Activated CD4-positive, alpha-beta T cell treated with anti-CD3 and anti-CD28 coated beads, Interleukin-2, amount 10 ng/mL, durations not matched to agents 24 days and 14 days (primary cell): ENCODE results near the gene NDUFB11. TPM values are rescaled to one million over a fixed set of nuclear protein-coding genes. Genes with fewer than 3 reads are reported as not detected.

ENCODE experiments used
- DNase-seq: peaks from one replicate; pipeline ENCODE4 v3.0.0; 2022
- H3K27ac Mint-ChIP-seq: one replicate; pipeline ENCODE4 v1.8.0; 2022; ENCODE audit warnings: mild to moderate bottlenecking, mixed read lengths
- H3K27me3 Mint-ChIP-seq: one replicate; pipeline ENCODE4 v1.8.0; 2022; ENCODE audit warnings: mixed read lengths
- H3K36me3 Mint-ChIP-seq: one replicate; pipeline ENCODE4 v1.8.0; 2022; ENCODE audit warnings: low read depth, mild to moderate bottlenecking, mixed read lengths
- H3K4me1 Mint-ChIP-seq: one replicate; pipeline ENCODE4 v1.8.0; 2021; ENCODE audit warnings: mixed read lengths
- H3K4me3 Mint-ChIP-seq: one replicate; pipeline ENCODE4 v1.8.0; 2022; ENCODE audit warnings: mild to moderate bottlenecking, moderate library complexity, mixed read lengths
- H3K9me3 Mint-ChIP-seq: one replicate; pipeline ENCODE4 v1.8.0; 2021; ENCODE audit warnings: mixed read lengths
- intact Hi-C: fragments of 100-400 bp; cut with micrococcal nuclease; formaldehyde crosslinking; loops from one replicate; pipeline ENCODE4 v1.15.1; 2023
- total RNA-seq: library from RNA; stranded (reverse); gene quantifications from 2 replicates; pipeline ENCODE4 v1.2.3, GENCODE V29; 2022

NDUFB11 gene
- total RNA-seq, 1 donor from 2014 or later, result 89.5 TPM

DNA sequence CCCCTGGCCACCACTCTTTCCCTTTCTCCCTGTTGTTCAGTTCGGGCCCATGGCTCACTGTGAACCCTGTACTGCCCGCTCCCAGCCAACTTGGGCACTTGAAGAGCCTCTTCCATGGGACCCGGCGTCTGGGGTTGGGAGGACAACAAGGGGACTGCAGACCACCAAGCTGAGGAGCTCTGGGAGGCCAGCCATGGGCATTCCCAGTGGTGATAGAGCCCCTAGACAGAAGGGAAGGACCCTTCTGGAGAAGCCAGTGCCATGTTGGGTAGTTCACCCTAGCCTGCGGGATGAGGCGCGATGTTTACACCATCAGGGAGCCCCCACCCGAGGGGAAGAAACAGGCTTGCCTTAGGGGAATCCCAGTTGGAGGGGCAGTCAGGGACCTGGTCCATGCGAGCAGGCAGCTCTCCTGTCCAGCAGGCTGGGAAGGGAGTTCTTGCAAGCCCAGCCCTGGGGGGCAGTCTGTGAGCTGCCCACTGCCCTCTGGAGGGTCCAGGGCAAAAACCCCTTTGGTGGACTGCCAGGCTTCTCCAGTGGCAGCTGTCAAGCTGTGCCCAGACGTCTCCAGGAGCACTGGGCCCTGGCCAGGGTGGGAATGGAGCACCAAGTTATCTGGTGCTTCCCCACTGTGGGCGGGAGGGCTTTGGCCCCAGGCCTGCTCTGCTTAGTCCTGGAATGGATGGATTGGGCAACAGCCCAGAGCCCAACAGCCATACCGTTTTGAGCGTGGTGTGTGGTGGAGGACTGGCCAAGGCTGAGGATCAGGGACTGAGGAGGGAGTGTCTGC lies 25.4 kb upstream of the NDUFB11 start:
- Mint-ChIP-seq H3K9me3 (no peaks in the 10 kb centered on the region), H3K36me3 (peaks cover 19% of the 10 kb centered on the region), H3K27ac (no peak overlapping the region), H3K4me3 (no peak overlapping the region), H3K27me3 (no peaks in the 10 kb centered on the region), H3K4me1 (no peaks in the 10 kb centered on the region)
- intact Hi-C loops, result no loop called here
- DNase-seq, result no peak

DNA sequence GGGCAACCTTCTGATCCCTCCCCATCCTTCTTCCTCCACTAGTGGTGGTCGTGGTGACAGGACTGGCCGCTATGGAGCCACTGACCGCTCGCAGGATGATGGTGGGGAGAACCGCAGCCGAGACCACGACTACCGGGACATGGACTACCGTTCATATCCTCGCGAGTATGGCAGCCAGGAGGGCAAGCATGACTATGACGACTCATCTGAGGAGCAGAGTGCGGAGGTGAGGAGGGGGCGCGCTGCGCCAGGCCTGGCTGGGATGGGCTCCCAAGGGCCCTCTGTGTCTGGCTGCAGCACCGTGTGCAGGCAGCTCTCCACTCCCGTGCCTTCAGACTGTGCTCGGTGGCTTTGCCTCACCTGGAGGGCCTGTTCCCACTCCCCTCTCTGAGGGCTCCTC lies 24.8 kb upstream of the NDUFB11 start:
- intact Hi-C loops, result no loop called here
- Mint-ChIP-seq H3K36me3 (peaks cover 23% of the 10 kb centered on the region), H3K4me3 (no peak overlapping the region), H3K4me1 (no peaks in the 10 kb centered on the region), H3K27ac (no peak overlapping the region), H3K9me3 (no peaks in the 10 kb centered on the region), H3K27me3 (no peaks in the 10 kb centered on the region)
- no peak for DNase-seq

DNA sequence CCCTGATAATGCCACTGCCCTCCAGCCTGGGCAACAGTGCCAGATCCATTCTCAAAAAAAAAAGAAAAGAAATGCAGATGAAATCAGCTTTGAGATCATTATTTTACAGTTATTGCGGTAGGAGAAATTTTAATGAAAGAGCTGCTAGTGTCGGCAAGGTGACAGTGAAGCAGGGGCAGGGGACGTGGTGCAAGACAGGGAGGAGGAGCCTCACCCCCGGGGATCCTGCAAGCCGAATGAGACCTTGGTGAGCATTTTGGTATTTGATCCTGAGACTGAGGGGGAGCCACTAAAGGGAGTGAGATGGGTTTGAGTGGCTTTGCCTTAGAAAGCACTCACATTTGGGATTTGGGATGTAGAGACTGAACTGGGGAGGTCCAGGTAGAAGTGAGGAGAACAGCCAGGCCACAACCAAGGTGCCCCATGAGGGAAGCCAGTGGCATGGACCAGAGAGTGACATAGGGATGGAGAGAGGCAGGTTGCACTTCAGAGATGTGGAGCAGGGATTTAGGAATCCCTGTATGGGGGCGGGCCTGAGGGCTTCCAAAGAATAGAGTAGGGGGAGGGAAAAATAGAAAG lies 24.1 kb upstream of the NDUFB11 start:
- intact Hi-C loops, result no loop called here
- Mint-ChIP-seq H3K27ac (peak overlapping the region; percentile 59), H3K9me3 (no peaks in the 10 kb centered on the region), H3K36me3 (peaks cover 25% of the 10 kb centered on the region), H3K27me3 (no peaks in the 10 kb centered on the region), H3K4me3 (no peak overlapping the region), H3K4me1 (no peaks in the 10 kb centered on the region)
- no peak for DNase-seq

DNA sequence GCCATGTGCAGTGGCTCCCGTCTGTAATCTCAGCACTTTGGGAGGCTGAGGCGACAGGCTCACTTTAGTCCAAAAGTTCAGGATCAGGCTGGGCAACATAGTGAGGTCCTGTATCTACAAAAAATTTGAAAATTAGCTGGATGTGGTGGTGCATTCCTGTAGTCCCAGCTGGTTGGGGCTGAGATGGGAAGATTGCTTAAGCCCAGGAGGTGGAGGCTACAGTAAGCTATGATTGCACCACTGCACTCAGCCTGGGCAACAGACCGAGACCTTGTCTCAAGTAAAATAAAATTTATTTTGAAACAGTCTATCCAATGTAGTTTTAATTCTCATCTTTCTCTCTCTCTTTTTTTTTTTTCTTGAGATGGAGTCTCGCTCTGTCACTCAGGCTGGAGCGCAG lies 21.6 kb upstream of the NDUFB11 start:
- intact Hi-C loops, result no loop called here
- peaks cover 23% of the 10 kb centered on the region for H3K36me3 Mint-ChIP-seq
- no peak overlapping the region for H3K4me3 Mint-ChIP-seq
- no peaks in the 10 kb centered on the region for H3K27me3 Mint-ChIP-seq
- H3K9me3 Mint-ChIP-seq, result no peaks in the 10 kb centered on the region
- DNase-seq, result no peak
- no peak overlapping the region for H3K27ac Mint-ChIP-seq
- peaks cover 2% of the 10 kb centered on the region for H3K4me1 Mint-ChIP-seq

DNA sequence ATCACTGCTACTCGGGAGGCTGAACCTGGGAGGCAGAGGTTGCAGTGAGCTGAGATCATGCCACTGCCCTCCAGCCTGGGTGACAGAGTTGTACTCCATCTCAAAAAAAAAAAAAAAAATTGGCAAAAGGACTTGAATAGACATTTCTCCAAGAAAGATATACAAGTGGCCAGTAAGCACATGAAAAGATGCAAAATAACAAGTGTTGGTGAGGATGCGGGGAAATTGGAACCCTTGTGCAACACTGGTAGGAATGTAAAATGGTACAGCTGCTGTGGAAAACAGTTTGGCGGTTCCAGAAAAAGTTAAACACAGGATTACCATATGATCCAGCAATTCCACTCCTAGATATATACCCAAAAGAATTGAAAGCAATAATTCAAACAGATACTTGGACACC lies 19.9 kb upstream of the NDUFB11 start:
- no peaks in the 10 kb centered on the region for H3K27me3 Mint-ChIP-seq
- H3K27ac Mint-ChIP-seq, result no peak overlapping the region
- H3K9me3 Mint-ChIP-seq, result no peaks in the 10 kb centered on the region
- intact Hi-C loops, result no loop called here
- no peak overlapping the region for H3K4me3 Mint-ChIP-seq
- no peak for DNase-seq
- peaks cover 23% of the 10 kb centered on the region for H3K36me3 Mint-ChIP-seq
- peaks cover 2% of the 10 kb centered on the region for H3K4me1 Mint-ChIP-seq

DNA sequence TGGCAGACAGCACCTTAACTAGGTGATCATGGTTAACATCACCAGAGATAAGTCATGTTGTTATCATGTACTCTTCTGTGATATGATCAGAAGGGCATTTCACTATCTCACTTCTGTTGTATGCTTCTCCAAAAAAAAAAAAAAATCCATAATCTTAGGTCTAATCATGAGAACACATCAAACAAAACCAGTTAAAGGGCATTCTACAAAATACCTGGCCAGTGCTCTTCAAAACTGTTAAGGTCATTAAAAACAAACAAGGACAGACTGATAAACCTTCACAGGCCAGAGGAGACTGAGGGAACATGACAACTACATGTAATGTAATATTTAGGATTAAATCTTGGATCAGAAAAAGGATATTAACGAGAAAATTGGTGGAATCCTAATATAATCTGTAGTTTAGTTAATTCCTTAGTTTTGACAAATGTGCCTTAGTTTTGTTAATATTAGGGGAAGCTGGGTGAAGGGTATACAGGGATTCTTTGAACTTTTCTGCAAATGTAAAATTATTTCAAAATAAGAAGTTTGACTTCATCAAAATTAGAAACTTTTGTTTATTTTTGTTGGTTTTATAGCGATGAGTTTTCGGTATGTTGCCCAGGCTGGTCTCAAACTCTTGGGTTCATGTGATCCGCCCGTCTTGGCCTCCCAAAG lies 18.6 kb upstream of the NDUFB11 start:
- DNase-seq, result no peak
- intact Hi-C loops, result no loop called here
- peaks cover 18% of the 10 kb centered on the region for H3K36me3 Mint-ChIP-seq
- H3K9me3 Mint-ChIP-seq, result no peaks in the 10 kb centered on the region
- H3K4me1 Mint-ChIP-seq, result peaks cover 2% of the 10 kb centered on the region
- H3K4me3 Mint-ChIP-seq, result no peak overlapping the region
- H3K27ac Mint-ChIP-seq, result no peak overlapping the region
- H3K27me3 Mint-ChIP-seq, result no peaks in the 10 kb centered on the region

DNA sequence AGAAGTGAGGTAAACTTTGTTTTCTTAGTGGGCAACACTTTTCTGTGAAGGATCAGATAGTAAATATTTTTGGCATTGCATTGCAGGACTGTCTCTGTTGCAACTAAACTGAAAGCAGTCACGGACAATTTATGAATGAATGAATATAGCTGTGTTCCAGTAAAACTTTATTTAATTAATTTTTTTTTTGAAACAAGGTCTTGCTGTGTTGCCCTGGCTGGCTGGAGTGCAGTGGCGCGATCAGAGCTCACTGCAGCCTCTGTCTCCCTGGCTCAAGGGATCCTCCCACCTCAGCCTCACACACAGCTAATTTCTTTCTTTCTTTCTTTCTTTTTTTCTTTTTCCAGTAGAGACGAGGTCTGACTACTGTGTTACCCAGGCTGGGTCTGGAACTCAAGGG lies 16.3 kb upstream of the NDUFB11 start:
- no peak overlapping the region for H3K4me3 Mint-ChIP-seq
- DNase-seq, result no peak
- no peaks in the 10 kb centered on the region for H3K27me3 Mint-ChIP-seq
- intact Hi-C loops, result no loop called here
- peaks cover 2% of the 10 kb centered on the region for H3K4me1 Mint-ChIP-seq
- H3K9me3 Mint-ChIP-seq, result no peaks in the 10 kb centered on the region
- no peak overlapping the region for H3K27ac Mint-ChIP-seq
- H3K36me3 Mint-ChIP-seq, result peaks cover 30% of the 10 kb centered on the region

DNA sequence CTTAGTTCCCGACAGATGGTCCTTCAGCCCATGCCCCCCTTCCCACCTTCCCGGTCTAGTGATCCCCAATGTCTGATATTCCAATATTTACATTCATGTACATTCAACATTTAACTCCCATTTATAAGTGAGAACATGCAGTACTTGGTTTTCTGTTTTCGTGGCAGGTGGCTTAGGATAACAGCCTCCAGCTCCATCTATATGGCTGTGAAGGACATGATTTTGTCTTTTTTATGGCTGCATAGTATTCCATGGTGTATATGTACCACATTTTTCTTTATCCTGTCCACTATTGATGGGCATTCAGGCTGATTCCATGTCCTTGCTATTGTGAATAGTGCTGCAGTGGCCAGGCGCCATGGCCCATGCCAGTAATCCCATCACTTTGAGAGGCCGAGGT lies 14.3 kb upstream of the NDUFB11 start:
- no peak for DNase-seq
- Mint-ChIP-seq H3K4me1 (peaks cover 2% of the 10 kb centered on the region), H3K4me3 (no peak overlapping the region), H3K9me3 (no peaks in the 10 kb centered on the region), H3K27ac (no peak overlapping the region), H3K27me3 (no peaks in the 10 kb centered on the region), H3K36me3 (peaks cover 23% of the 10 kb centered on the region)
- intact Hi-C loops, result no loop called here

DNA sequence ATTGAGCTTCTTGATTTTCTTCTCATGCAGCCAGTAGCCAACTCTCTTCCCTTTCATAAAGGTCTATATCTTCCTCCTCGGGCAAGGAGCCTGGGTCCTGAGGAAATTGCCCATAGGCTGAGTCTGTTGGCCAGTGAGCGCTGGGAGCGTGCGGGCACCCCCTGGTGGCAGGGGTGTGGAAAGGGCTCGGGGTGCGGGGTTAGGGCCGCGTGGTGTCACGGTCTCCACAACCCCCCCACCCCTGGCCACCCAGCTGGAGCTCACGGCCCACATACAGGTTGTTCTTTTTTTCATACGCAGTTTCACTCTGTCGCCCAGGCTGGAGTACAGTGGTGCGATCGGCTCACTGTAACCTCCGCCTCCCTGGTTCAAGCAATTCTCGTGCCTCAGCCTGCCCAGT lies 13.6 kb upstream of the NDUFB11 start:
- Mint-ChIP-seq H3K27ac (no peak overlapping the region), H3K4me1 (peaks cover 2% of the 10 kb centered on the region), H3K4me3 (no peak overlapping the region), H3K9me3 (no peaks in the 10 kb centered on the region), H3K27me3 (no peaks in the 10 kb centered on the region), H3K36me3 (peaks cover 25% of the 10 kb centered on the region)
- intact Hi-C loops, result no loop called here
- DNase-seq, result no peak

DNA sequence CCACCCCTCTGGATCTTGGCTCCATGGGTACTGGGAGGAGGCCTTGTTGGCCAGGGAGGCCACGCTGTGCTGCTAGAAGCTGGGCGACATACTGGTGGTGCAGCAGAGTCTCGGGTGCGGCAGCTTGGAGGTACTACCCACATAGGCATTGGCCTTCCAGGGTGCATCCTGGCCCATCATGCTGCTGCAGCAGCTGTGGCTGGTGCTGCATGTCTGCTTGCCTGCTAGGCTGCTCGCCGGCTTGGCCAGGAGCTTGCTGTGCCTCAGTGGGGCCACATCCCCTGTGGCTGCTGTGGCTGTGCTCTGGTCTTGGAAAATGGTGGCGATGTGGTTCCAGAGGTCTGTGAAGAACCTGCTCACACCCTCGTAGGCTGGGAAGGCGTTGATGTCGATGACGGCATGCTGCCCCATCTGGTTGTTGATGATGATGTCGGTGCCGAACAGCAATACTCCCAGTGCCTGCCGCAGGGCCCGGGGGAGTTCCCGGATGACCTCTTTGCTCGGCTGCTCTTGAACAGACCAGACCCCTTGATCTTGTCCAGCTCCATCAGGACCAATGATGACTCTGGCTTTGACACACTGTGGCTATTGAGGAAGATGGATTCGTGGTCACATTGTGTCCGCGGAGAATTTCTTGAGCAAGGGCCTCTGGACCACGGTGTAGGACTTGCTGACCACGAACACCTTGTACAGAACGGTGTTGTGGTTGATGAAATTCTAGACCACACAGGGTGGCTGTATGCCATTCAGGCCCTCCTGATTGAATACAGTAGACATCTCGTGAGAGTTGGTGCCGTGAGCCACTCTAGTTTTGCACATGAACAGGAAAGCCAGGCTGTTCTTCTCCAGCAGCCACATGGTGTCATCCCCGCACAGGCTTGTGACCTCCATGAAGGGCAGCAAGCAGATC lies 12.4 kb upstream of the NDUFB11 start:
- Mint-ChIP-seq H3K4me1 (no peaks in the 10 kb centered on the region), H3K27me3 (no peaks in the 10 kb centered on the region), H3K27ac (no peak overlapping the region), H3K4me3 (no peak overlapping the region), H3K9me3 (no peaks in the 10 kb centered on the region), H3K36me3 (peaks cover 22% of the 10 kb centered on the region)
- DNase-seq, result no peak
- intact Hi-C loops, result no loop called here

DNA sequence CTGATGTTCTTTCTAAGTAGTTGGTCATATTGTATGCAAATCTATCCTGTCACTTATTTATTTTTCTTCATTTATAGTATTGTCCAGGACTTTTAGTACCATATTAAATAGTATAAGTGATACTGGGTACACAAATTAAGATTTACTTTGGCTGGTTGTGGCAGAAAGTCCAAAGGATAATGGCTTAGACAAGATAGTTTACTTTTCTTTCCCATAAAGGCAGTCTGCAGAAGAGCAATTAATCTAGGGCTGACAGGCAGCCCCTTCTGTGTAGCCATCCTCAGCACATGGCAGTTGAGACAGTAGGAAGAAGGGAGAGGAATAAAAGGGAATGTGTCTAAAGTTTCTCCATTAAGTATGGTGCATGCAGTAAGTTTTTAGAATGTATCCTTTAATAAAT lies 6.9 kb upstream of the NDUFB11 start:
- Mint-ChIP-seq H3K9me3 (no peaks in the 10 kb centered on the region), H3K4me1 (peaks cover 10% of the 10 kb centered on the region), H3K4me3 (no peak overlapping the region), H3K27me3 (no peaks in the 10 kb centered on the region), H3K27ac (no peak overlapping the region), H3K36me3 (peaks cover 33% of the 10 kb centered on the region)
- intact Hi-C loops, result no loop called here
- DNase-seq, result no peak

DNA sequence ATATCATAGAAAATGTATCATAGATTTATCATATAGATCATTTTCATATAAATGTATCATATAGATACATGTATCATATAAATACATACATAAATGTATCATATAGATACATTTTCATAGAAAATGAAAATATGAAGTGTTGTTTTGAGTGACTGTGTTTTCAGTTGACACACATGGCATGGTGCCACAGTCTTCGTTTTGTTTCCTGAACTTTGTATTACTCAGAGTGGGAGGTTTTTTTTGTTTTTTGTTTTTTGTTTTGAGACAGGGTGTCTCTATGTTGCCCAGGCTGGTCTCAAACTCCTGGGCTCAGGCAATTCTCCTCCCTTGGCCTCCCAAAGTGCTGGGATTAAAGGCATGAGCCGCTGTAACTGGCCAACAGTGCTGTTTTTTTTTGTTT lies 4.4 kb upstream of the NDUFB11 start:
- intact Hi-C loops, result loop anchor here (5.0 kb wide), 1 partner anchor 508 kb away; the partner anchor contains the start of gene UXT
- no peak for DNase-seq
- Mint-ChIP-seq H3K4me1 (peaks cover 12% of the 10 kb centered on the region), H3K36me3 (peaks cover 32% of the 10 kb centered on the region), H3K9me3 (no peaks in the 10 kb centered on the region), H3K27ac (no peak overlapping the region), H3K4me3 (no peak overlapping the region), H3K27me3 (no peaks in the 10 kb centered on the region)

DNA sequence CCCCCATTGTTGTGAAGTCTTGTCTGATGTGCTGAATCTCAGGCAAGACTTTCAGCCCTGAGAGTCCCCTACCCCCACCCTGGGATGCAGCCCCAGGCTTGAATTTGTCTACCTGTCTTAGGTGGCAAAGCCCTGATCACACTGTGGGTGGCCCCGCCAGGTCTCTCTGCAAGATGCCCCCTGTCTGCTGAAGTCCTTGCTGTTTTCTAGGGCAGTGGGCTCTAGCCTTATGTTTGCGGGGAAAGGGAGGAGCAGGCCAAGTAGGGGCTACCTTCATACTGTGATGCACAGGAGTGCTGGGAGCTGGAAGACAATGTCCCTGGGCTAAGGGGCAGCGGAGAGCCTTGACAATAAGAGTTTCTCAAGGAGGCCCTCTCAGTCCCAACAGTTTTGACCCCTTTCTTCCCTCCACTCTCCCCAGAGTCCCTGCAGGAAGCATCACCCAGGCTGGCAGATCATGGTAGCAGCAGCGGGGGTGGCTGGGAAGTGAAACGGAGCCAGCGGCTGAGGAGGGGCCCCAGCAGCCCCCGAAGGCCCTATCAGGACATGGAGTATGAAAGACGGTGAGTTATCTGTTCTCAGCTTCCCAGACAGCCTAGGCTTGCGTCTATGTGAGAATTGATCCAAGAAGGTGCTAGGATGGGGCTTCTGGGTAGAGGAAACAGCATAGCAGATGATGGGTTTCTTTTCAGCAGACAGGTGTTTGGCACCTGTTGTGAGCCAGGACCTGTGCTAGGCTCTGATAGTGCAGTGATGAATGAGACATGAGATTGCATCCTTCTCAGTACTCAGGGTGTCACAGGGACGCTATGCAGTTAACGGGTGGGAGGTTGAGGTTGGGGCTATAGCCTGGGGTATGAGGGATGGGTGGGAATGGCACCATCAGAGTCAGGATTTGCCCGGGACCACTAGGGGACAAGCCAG lies 2.7 kb upstream of the NDUFB11 start:
- intact Hi-C loops, result loop anchor here (5.0 kb wide), 1 partner anchor 510 kb away; the partner anchor contains the start of gene UXT

More for the DNA sequence above, 2.7 kb upstream of the NDUFB11 start:
- Mint-ChIP-seq H3K4me3 (peak overlapping the region; percentile 57), H3K36me3 (peaks cover 40% of the 10 kb centered on the region), H3K27me3 (no peaks in the 10 kb centered on the region), H3K4me1 (peaks cover 18% of the 10 kb centered on the region), H3K27ac (peak overlapping the region; percentile 20), H3K9me3 (no peaks in the 10 kb centered on the region)
- DNase-seq, result no peak
